OCI-LY3 (cell line): ENCODE data around the gene GLIS1.

Experiments used
- H2AFZ ChIP-seq: fragments of 200-600, 300-600 bp; shearing (Covaris generic); 2 replicates; pipeline ENCODE4 v1.6.0; 2014; ENCODE audit warnings: antibody characterized with exemption, low read depth, low read length
- H3K27ac ChIP-seq: fragments of 200-600, 300-600 bp; sonication (generic); 2 replicates; pipeline ENCODE4 v1.5.1; 2014; ENCODE audit warnings: mild to moderate bottlenecking, low read length, moderate library complexity, mixed read lengths
- H3K27me3 ChIP-seq: fragments of 200-600, 300-600 bp; sonication (generic); 2 replicates; pipeline ENCODE4 v1.6.1; 2014; ENCODE audit warnings: low read depth, low read length, mixed read lengths
- H3K36me3 ChIP-seq: fragments of 200-600, 300-600 bp; sonication (generic); replicated peaks from 2 replicates; pipeline ENCODE3; 2014; ENCODE audit warnings: low read depth, low read length, mixed read lengths
- H3K4me1 ChIP-seq: fragments of 300-600, 200-600 bp; sonication (generic); 2 replicates; pipeline ENCODE4 v1.6.1; 2014; ENCODE audit warnings: low read length, mixed read lengths
- H3K4me2 ChIP-seq: fragments of 200-600, 300-600 bp; sonication (generic); 2 replicates; pipeline ENCODE4 v1.6.1; 2014; ENCODE audit warnings: low read length, mixed read lengths
- H3K4me3 ChIP-seq: fragments of 300-600, 200-600 bp; sonication (generic); 2 replicates; pipeline ENCODE4 v1.5.1; 2014; ENCODE audit warnings: antibody characterized with exemption, mild to moderate bottlenecking, low read length, moderate library complexity
- H3K79me2 ChIP-seq: fragments of 300-600, 200-600 bp; shearing (Covaris generic); 2 replicates; pipeline ENCODE4 v1.6.1; 2014; ENCODE audit warnings: mild to moderate bottlenecking, low read length, mixed read lengths
- H3K9ac ChIP-seq: fragments of 300-600, 200-600 bp; shearing (Covaris generic); 2 replicates; pipeline ENCODE4 v1.6.0; 2014; ENCODE audit warnings: mild to moderate bottlenecking, low read length, moderate library complexity
- H3K9me3 ChIP-seq: fragments of 200-600, 300-600 bp; shearing (Covaris generic); 2 replicates; pipeline ENCODE4 v1.6.1; 2014; ENCODE audit warnings: low read length, mixed read lengths; ENCODE audit not compliant: insufficient read depth
- H4K20me1 ChIP-seq: fragments of 200-600, 300-600 bp; sonication (generic); 2 replicates; pipeline ENCODE4 v1.6.1; 2016; ENCODE audit warnings: low read length, mixed read lengths; ENCODE audit not compliant: insufficient read depth
- EZH2phosphoT487 ChIP-seq: fragments of 200-600 bp; shearing (Covaris generic); IDR thresholded peaks from 2 replicates; pipeline ENCODE4 v1.6.1; 2018; ENCODE audit warnings: antibody characterized with exemption, mixed run types, low read depth
- TF ChIP-seq, protein P1 (sequence below): fragments of 200-600, 300-600 bp; sonication (generic); IDR thresholded peaks from 2 replicates; pipeline ENCODE4 v1.5.1; 2014; ENCODE audit warnings: antibody characterized with exemption, low read length, low read depth

The GLIS1 gene

DNA sequence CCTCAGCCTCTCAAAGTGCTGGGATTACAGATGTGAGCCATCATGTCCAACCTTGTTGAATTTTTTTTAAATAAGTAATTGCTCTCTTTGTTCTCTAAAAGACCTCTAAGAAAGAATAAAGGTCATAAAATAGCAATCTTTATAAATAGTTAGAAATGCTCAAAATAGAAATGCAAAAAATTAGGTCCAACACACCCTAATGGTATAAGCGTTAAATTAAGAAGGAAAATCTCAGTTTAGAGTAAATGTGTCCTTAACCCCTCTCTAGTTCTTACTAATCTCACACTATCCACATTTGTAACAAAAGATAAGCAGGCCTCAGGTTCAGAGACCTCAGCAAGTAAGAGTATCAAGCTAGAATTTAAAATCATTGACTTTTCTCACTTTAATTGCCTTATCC lies 38.3 kb upstream of the GLIS1 start:
- Histone ChIP-seq H2AFZ (no peak overlapping the region), H3K79me2 (no peaks in the 10 kb centered on the region), H3K4me2 (no peak overlapping the region), H3K4me1 (no peaks in the 10 kb centered on the region), H3K36me3 (peaks cover 15% of the 10 kb centered on the region), H3K27me3 (no peaks in the 10 kb centered on the region), H3K9ac (no peak overlapping the region), H3K27ac (no peak overlapping the region), H4K20me1 (no peaks in the 10 kb centered on the region), H3K9me3 (no peaks in the 10 kb centered on the region), H3K4me3 (no peak overlapping the region)
- TF ChIP-seq, protein P1, sequence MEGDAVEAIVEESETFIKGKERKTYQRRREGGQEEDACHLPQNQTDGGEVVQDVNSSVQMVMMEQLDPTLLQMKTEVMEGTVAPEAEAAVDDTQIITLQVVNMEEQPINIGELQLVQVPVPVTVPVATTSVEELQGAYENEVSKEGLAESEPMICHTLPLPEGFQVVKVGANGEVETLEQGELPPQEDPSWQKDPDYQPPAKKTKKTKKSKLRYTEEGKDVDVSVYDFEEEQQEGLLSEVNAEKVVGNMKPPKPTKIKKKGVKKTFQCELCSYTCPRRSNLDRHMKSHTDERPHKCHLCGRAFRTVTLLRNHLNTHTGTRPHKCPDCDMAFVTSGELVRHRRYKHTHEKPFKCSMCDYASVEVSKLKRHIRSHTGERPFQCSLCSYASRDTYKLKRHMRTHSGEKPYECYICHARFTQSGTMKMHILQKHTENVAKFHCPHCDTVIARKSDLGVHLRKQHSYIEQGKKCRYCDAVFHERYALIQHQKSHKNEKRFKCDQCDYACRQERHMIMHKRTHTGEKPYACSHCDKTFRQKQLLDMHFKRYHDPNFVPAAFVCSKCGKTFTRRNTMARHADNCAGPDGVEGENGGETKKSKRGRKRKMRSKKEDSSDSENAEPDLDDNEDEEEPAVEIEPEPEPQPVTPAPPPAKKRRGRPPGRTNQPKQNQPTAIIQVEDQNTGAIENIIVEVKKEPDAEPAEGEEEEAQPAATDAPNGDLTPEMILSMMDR, result no peak
- TF ChIP-seq EZH2phosphoT487, result no peak

DNA sequence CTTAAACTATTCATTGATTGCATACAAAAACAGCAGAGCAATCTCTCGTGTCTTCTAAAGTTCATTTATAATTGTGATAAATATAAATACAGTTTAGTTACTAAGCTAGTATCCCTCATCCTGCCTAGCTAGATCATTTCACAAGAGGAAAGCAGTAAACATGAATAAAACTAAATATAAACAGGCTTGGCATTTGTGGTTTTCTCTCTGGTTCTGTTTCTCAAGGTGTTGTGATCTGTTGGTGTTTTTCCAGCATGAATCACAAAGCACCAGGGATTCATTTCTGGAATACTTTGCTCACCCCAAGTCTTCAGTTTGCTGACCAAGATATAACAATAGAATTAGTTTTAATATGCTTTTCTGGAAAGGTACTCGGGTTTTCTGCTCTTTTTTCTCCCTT lies 32.7 kb upstream of the GLIS1 start:
- H3K4me1 ChIP-seq, result no peaks in the 10 kb centered on the region
- H3K36me3 ChIP-seq, result peaks cover 10% of the 10 kb centered on the region
- H3K4me3 ChIP-seq, result no peak overlapping the region
- H3K27ac ChIP-seq, result no peak overlapping the region
- no peaks in the 10 kb centered on the region for H3K9me3 ChIP-seq
- H3K9ac ChIP-seq, result no peak overlapping the region
- H2AFZ ChIP-seq, result no peak overlapping the region
- no peaks in the 10 kb centered on the region for H3K79me2 ChIP-seq
- TF ChIP-seq, protein P1, result no peak
- TF ChIP-seq EZH2phosphoT487, result no peak
- H3K27me3 ChIP-seq, result no peaks in the 10 kb centered on the region
- H3K4me2 ChIP-seq, result no peak overlapping the region
- H4K20me1 ChIP-seq, result no peaks in the 10 kb centered on the region

DNA sequence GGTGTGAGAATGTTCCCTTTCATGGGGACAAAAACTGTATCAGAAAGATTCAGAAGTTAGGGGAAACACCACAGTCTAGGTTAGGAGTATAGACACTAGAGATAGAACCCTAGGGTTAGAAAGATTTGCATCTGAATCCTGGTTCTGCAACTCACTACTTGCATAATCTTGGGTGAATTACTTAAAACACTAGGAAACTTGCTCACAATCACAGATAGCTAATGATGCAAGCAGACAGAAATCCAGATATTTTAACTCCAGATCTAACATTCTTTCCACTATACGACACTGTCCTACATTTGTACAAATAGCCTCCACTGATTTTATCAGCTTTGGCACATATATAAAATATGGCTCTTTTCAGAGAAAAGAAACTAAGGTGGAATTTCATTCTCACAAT lies 30.8 kb upstream of the GLIS1 start:
- no peaks in the 10 kb centered on the region for H3K27me3 ChIP-seq
- peaks cover 14% of the 10 kb centered on the region for H3K36me3 ChIP-seq
- no peak for TF ChIP-seq EZH2phosphoT487
- TF ChIP-seq, protein P1, result no peak
- no peaks in the 10 kb centered on the region for H3K4me1 ChIP-seq
- H3K4me2 ChIP-seq, result no peak overlapping the region
- no peak overlapping the region for H2AFZ ChIP-seq
- no peak overlapping the region for H3K4me3 ChIP-seq
- H3K9ac ChIP-seq, result no peak overlapping the region
- H3K27ac ChIP-seq, result no peak overlapping the region
- no peaks in the 10 kb centered on the region for H3K79me2 ChIP-seq
- H4K20me1 ChIP-seq, result no peaks in the 10 kb centered on the region
- no peaks in the 10 kb centered on the region for H3K9me3 ChIP-seq

DNA sequence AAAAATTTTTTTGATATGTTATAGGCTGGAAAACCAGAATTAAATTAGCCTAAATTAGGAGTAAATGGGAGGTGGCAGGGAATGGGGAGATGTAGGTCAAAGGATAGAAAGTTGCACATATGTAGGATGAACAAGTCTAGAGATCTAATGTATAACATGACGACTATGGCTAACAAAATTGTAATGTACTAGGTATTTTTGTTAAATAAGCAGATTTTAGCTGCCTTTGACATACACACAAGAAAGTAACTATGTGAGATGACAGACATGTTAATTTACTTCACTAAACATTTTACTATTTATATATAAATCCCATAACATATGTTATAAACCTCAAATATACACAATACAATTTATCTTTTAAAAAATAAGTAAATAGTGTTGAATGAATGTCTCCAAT lies 30.2 kb upstream of the GLIS1 start:
- Histone ChIP-seq H2AFZ (no peak overlapping the region), H3K9ac (no peak overlapping the region), H3K27ac (no peak overlapping the region), H3K4me2 (no peak overlapping the region), H3K9me3 (no peaks in the 10 kb centered on the region), H3K36me3 (peaks cover 16% of the 10 kb centered on the region), H3K27me3 (no peaks in the 10 kb centered on the region), H3K79me2 (no peaks in the 10 kb centered on the region), H3K4me1 (no peaks in the 10 kb centered on the region), H4K20me1 (no peaks in the 10 kb centered on the region), H3K4me3 (no peak overlapping the region)
- TF ChIP-seq, protein P1, result no peak
- TF ChIP-seq EZH2phosphoT487, result no peak
